A673 (cell line): ENCODE results near the gene IER5. TPM values are rescaled to one million over a fixed set of nuclear protein-coding genes. Genes with fewer than 3 reads are reported as not detected.

Experiments used
- BruUV-seq: library from RNA; stranded (reverse); fragments of 400-500 nt; replicated peaks from 2 replicates; lab custom pipeline; 2021; lab: Mats Ljungman, UMichigan
- CTCF ChIA-PET: fragments of 300-600 bp; sonication (Branson Sonifier 250); formaldehyde crosslinking; loops from one replicate; lab custom pipeline; 2022; ENCODE audit warnings: antibody characterized with exemption; lab: Charles Lee
- POLR2A ChIA-PET: fragments of 300-600 bp; sonication (Branson Sonifier 250); formaldehyde crosslinking; loops from one replicate; lab custom pipeline; 2022; ENCODE audit warnings: antibody characterized with exemption; ENCODE audit not compliant: low non-redundant PET; lab: Charles Lee
- DNase-seq: peaks from one replicate; pipeline ENCODE4 v3.0.0-alpha.2; 2015; ENCODE audit warnings: low spot score
- H3K27ac ChIP-seq: fragments of 200-600 bp; sonication (generic); 2 replicates; pipeline ENCODE4 v1.5.1; 2016; ENCODE audit warnings: mixed run types, low read depth, mild to moderate bottlenecking, mixed read lengths, antibody characterized with exemption, low read length; ENCODE audit not compliant: poor library complexity, severe bottlenecking
- H3K27me3 ChIP-seq: fragments of 200-600 bp; sonication (generic); replicated peaks from 2 replicates; pipeline ENCODE4 v1.6.1; 2017; ENCODE audit warnings: mixed run types, low read depth, mild to moderate bottlenecking, mixed read lengths, antibody characterized with exemption, low read length; ENCODE audit not compliant: insufficient read depth, poor library complexity
- H3K36me3 ChIP-seq: fragments of 200-600 bp; sonication (generic); 2 replicates; pipeline ENCODE4 v1.6.1; 2016; ENCODE audit warnings: mixed run types, mild to moderate bottlenecking, mixed read lengths, antibody characterized with exemption, low read length; ENCODE audit not compliant: insufficient read depth, poor library complexity, severe bottlenecking
- H3K4me1 ChIP-seq: fragments of 200-600 bp; sonication (generic); 2 replicates; pipeline ENCODE4 v1.6.1; 2017; ENCODE audit warnings: mixed run types, mild to moderate bottlenecking, mixed read lengths, antibody characterized with exemption, low read length; ENCODE audit not compliant: insufficient read depth, poor library complexity, severe bottlenecking
- H3K4me3 ChIP-seq: fragments of 200-600 bp; sonication (generic); 2 replicates; pipeline ENCODE4 v1.5.1; 2016; ENCODE audit warnings: low read depth, mixed run types, mild to moderate bottlenecking, mixed read lengths, low read length; ENCODE audit not compliant: poor library complexity, severe bottlenecking
- H3K9me3 ChIP-seq: fragments of 200-600 bp; sonication (generic); 2 replicates; pipeline ENCODE4 v1.6.1; 2016; ENCODE audit warnings: mixed run types, low read depth, mild to moderate bottlenecking, mixed read lengths, antibody characterized with exemption, low read length; ENCODE audit not compliant: poor library complexity, severe bottlenecking
- EZH2 ChIP-seq: fragments of 200-600 bp; sonication (generic); IDR thresholded peaks from 2 replicates; pipeline ENCODE4 v1.6.1; 2017; ENCODE audit warnings: borderline replicate concordance, low read depth, mild to moderate bottlenecking, mixed read lengths, antibody characterized with exemption, low read length; ENCODE audit not compliant: poor library complexity, severe bottlenecking
- intact Hi-C: fragments of 100-400 bp; cut with micrococcal nuclease; formaldehyde crosslinking; loops from one replicate; pipeline ENCODE4 v1.10.0; 2022; ENCODE audit not compliant: unreplicated experiment
- total RNA-seq: library from RNA; stranded (reverse); gene quantifications from 2 replicates; pipeline ENCODE4 v1.2.3, GENCODE V29; 2021
- TF ChIP-seq, protein P1 (sequence below): fragments of 300-800, 200-600 bp; sonication (generic); conservative IDR thresholded peaks from 2 replicates; pipeline ENCODE4 v1.5.1; 2017; ENCODE audit warnings: low read depth, mild to moderate bottlenecking, antibody characterized with exemption, low read length, moderate library complexity, mixed read lengths

The IER5 gene
- total RNA-seq, 1 experiment from 2014 or later, result 28.2 TPM

DNA sequence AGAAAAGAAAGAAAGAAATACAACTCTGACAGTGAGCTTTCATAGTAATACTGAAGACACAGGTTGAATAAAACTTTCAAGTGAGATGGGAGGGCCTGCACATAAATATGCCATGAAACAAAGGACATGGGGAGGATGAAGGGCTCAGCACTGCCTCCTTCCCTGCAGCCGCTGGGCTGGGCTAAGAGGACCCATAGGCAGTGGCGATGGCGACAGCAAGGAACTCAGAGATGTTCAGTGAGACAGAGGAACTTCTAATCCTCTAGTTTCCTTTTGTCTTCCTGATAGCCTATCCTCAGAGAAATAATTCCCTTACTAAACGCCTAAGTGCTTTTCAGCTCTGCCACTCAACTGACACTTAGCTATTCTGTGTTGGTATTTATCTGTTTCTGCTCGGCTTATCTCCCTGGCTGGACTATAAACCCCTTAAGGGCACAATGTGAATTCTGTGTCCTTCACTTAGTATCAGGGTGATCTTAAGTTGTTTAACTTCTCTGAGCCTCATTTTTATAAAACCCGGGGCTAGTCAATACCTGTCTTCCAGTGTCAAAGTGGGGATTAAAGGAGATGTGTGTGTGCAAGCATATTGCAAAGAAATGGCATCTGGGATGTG lies 24.4 kb upstream of the IER5 start:
- ChIA-PET CTCF (no interaction called here), POLR2A (no interaction called here)
- Histone ChIP-seq H3K9me3 (no peaks in the 10 kb centered on the region), H3K4me3 (no peak overlapping the region), H3K4me1 (peaks cover 24% of the 10 kb centered on the region), H3K36me3 (no peaks in the 10 kb centered on the region), H3K27ac (no peak overlapping the region), H3K27me3 (no peaks in the 10 kb centered on the region)
- no peak for TF ChIP-seq EZH2
- TF ChIP-seq, protein P1, sequence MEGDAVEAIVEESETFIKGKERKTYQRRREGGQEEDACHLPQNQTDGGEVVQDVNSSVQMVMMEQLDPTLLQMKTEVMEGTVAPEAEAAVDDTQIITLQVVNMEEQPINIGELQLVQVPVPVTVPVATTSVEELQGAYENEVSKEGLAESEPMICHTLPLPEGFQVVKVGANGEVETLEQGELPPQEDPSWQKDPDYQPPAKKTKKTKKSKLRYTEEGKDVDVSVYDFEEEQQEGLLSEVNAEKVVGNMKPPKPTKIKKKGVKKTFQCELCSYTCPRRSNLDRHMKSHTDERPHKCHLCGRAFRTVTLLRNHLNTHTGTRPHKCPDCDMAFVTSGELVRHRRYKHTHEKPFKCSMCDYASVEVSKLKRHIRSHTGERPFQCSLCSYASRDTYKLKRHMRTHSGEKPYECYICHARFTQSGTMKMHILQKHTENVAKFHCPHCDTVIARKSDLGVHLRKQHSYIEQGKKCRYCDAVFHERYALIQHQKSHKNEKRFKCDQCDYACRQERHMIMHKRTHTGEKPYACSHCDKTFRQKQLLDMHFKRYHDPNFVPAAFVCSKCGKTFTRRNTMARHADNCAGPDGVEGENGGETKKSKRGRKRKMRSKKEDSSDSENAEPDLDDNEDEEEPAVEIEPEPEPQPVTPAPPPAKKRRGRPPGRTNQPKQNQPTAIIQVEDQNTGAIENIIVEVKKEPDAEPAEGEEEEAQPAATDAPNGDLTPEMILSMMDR, result no peak
- BruUV-seq, result no TSS peak
- DNase-seq, result no peak
- intact Hi-C loops, result no loop called here

DNA sequence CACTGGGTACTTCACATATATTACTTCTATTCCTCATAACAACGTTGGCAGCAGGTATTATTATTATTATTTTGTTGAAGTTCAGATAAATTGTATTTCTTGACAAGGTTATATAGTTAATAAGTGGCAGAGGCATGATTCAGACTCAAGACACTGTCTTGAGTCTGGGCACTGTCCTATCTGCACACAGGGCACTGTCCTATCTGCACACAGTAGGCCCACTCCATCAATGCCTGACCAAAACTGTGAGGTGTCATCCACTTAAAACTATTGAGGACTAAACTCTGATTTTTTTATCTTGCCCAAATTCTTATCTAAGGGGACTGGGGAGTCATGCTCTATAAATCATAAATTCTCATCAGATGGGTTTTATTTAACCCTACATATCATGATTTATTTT lies 23.8 kb upstream of the IER5 start:
- no peak for DNase-seq
- TF ChIP-seq, protein P1, result no peak
- no peak for TF ChIP-seq EZH2
- BruUV-seq, result no TSS peak
- ChIA-PET POLR2A (no interaction called here), CTCF (no interaction called here)
- Histone ChIP-seq H3K36me3 (no peaks in the 10 kb centered on the region), H3K4me3 (no peak overlapping the region), H3K9me3 (no peaks in the 10 kb centered on the region), H3K27me3 (no peaks in the 10 kb centered on the region), H3K27ac (no peak overlapping the region), H3K4me1 (peaks cover 24% of the 10 kb centered on the region)
- intact Hi-C loops, result no loop called here

DNA sequence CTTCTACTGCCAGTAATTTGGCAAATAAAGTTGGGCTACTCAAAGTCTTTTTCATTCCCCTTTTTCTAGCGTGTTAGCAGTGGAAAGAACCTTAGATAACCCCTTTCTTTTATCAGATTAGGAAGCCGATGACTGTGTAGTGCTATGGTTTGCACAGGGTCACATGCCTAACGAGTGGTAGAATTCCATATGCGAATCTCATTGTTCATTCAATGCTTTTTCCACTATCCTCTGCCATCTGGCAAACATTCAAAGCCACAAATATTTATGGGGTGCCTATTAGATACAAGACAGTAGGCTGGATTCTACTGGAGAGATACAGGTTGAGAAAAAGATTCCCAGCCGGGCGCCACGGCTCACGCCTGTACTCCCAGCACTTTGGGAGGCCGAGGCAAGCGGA lies 14.9 kb upstream of the IER5 start:
- Histone ChIP-seq H3K27ac (no peak overlapping the region), H3K4me3 (no peak overlapping the region), H3K4me1 (peaks cover 19% of the 10 kb centered on the region), H3K9me3 (no peaks in the 10 kb centered on the region), H3K36me3 (no peaks in the 10 kb centered on the region), H3K27me3 (no peaks in the 10 kb centered on the region)
- TF ChIP-seq EZH2, result no peak
- TF ChIP-seq, protein P1, result no peak
- intact Hi-C loops, result no loop called here
- ChIA-PET CTCF (no interaction called here), POLR2A (no interaction called here)
- DNase-seq, result no peak
- no TSS peak for BruUV-seq
